Cardiac septum (tissue), 1 donor: ENCODE data around the gene NEK2. TPM values are rescaled to one million over a fixed set of nuclear protein-coding genes. Genes with fewer than 3 reads are reported as not detected.
"Not testable (repeated sequence)": the region's sequence is repeated elsewhere in the genome, so short reads cannot be mapped to it uniquely, and the experiment has no call there.

Experiments used
- DNase-seq: peaks from one replicate; pipeline ENCODE4 v3.0.0-alpha.2; 2020; ENCODE audit warnings: low spot score
- intact Hi-C: fragments of 100-400 bp; cut with DNase I; formaldehyde crosslinking; loops from one replicate; pipeline ENCODE4 v1.14.0; 2022
- long read RNA-seq: library from polyadenylated mRNA; unstranded; transcript quantifications from one replicate; pipeline ENCODE4 v2.0.0, GENCODE V29; 2021
- total RNA-seq: library from RNA; stranded (reverse); fragmentation: NEBNext Ultra II Directional; extraction: Animal tissue kit (Norgen Biotek cat#: 25700); gene quantifications from one replicate; pipeline ENCODE4 v1.2.1, GENCODE V29; 2021
- donor health status: DM: no; HTN: no; CAD: no.

Gene NEK2
- not detected for total RNA-seq
- long read RNA-seq: 0 reads

DNA sequence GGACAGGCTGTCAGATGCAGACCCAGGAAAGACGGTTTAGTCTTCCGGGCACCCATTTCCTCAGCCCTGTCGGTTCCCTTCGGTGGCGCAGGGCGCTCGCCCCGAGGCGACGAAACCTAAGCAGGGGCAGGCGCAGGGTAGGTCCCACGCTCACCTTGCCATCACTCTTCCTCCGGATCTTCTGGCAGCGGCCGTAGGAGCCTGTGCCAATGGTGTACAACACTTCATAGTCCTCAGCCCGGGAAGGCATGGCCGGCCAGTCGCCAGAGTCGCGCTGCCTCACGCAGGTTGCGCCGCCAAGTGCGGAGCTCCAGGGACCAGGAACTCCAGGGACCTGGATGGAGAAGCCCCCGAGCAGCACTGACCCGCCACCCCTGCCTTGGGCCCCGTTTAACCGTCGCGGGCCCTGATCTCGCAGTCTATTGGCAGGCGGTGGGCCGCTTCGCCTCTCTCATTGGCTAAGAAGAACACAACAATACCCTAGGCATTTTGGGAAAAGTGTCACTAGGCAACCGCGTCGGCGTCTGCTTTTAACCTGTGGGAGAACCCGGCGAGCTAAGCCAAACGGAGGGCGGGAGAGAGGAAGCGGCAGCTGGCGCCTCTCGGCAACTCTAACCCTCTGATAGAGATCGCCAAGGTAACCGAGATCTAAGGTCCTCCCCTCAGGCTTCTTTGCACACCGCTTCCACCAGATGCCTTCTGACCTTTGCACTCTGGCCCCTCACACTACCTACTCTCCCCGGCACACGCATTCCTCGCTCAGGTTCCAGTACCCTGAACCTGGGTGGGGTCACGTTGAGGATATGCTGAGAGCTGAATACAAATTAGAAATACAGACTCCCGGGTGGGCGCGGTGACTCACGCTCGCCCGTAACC is at the start of gene NEK2:
TSS of gene NEK2 (minus strand) at position 392 of the 876 bp plus-strand sequence. CDS start at position 250, 142 bp downstream.
- intact Hi-C loops: loop anchor here (5.0 kb wide), 1 partner anchor 157 kb away; the partner anchor contains the start of gene LPGAT1
- DNase-seq: peak; percentile 95

DNA sequence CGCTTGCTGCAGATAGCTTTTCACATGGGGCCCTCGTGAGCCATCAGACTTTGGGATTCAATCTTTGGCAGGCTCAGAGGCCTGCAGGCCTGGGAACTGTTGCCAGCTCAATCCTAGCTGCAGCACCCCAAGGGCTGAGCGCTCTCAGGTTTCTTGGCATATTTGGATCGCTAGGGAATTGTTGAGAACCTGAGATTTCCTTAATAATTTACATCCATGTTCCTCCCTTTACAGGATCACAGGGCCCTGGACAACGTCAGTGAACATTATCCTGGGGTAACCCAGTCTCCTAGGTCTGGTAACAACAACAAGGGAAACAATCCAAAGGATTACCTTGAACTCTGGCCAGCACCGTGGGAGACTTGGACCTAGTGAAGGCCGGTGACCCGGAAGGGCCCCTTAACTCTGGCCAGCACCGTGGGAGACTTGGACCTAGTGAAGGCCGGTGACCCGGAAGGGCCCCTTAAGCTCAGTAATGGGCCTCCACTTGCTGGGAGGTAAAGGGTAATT is 49.3 kb upstream of the NEK2 start:
- intact Hi-C loops: no loop called here
- DNase-seq: no peak

DNA sequence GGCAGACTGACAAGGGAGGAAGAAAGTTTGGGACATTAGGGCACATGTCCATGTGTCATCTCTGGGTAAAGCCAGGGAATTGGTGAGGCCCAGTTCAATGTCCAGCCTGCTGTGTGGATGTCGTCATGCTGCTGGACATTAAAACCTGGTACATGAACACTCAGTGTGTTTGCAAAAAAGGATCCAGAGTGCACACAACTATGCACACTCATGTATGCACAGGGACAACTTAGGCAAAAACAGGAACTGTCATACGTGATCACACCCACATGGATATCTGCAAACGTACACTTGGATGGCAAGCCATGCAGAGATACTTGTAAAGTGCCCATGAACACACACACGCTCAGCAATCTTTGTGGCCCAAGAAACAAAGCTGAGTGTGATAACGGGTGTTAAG is 47.9 kb upstream of the NEK2 start:
- intact Hi-C loops: no loop called here
- DNase-seq: no peak

DNA sequence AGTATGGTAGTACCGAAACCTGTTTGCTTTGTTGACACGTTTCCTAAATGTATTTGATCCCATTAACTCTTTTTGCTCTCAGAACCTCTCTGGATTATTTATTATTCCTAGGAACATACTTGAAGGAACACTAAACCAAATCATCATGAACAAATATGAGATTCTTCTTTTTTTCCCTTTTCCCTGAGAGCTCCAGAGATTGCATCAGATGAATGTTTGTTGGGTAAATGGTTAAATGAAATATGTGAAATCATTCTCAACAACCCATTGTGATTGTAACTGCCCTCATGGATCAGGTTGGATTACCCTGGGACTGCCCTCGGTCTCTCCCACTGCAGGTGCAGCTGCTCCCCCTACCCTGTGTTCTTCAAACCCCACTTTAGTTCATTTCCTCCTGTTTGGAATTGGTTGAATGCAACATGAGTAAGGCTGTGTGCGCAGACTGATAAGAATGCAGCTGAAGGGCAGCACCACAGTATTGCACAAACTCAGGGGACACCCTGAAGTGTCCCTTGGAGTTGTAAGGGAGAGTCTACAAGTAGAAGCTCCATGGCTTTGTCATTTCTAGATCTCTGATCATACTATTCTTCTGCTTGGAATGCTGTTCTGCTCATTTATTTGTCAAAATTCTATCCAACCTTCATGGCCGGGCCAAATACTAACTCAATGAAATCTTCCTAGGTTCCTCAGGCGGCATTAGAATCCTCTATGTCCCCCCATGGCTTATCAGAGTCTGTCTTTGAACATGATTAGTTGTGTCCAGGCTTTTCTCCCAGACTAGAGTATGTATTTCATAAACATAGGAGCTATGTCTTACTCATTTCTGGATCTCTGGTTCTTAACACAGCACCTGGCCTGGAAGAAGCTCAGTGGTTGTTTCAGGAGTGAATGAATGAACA is 47.1 kb upstream of the NEK2 start:
- intact Hi-C loops: no loop called here
- no peak for DNase-seq

DNA sequence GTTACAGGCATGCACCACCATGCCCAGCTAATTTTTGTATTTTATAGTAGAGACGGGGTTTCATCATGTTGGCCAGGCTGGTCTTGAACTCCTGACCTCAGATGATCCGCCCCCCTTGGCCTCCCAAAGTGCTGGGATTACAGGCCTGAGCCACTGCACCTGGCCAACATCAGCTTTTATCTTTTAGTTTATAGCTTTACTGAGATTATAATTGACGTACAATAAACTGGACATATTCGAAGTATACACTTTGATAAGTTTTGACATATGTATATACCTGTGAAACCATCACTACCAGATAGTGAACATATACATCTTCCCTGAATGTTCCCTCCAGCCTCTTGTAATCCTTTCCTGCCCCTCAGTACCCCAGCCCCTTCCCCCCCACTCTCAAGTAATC is 41.1 kb upstream of the NEK2 start:
- intact Hi-C loops: not testable (repeated sequence)

DNA sequence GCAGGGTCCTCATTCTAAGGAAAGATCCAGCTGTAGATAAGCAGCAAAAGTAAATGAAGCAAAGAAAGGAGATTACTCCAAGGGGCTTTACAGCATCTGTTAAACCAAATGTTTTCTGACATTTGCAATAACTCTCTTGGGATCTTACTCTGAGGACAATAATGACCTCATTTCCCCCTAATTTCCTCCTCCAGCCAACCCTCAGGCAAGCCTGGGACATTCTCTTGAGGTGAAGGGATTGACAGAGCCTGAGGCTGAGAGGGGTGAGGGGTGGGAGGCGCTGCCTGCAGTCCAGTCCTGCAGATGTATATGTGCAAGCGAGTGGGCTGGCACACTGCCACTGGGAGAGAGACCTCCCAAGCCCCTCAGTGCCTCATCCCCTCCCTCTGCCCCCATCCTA is 40.5 kb upstream of the NEK2 start:
- DNase-seq: no peak
- intact Hi-C loops: no loop called here

More for the DNA sequence above, 41.1 kb upstream of the NEK2 start:
- not testable (repeated sequence) for DNase-seq

DNA sequence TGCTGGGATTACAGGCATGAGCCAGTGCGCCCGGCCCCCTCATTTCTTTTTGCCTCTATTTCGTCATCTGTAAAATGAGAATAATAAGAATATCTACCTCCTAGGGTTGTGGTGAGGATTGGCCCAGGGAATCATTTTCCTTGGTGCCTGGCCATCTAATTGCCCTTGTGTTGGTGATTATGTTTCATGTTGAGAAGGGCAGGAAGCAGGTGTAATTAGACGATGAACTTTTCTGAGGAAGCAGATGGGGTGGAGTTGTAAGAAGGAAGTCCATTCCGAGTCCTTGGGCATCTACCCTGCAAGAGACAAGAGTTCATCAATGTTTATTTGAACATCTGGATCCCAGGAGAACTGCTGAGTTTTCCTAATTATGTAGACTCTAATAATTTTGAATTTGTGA is 38.7 kb upstream of the NEK2 start:
- DNase-seq: no peak
- intact Hi-C loops: no loop called here

DNA sequence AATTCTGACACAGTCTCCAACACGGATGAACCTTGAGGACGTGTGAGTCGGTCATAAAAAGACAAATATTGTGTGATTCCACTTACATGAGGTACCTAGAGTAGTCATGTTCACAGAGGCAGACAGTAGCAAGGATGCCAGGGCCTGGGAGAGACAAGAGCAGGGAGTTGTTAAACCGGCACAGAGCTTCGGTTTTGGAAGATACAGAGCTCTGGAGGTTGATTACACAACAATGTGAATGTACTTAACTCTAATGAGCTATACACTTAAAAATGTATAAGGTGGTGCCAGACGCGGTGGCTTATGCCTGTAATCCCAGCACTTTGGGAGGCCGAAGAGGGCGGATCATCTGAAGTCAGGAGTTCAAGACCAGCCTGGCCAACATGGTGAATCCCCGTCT is 37.8 kb upstream of the NEK2 start:
- intact Hi-C loops: no loop called here
- DNase-seq: no peak

DNA sequence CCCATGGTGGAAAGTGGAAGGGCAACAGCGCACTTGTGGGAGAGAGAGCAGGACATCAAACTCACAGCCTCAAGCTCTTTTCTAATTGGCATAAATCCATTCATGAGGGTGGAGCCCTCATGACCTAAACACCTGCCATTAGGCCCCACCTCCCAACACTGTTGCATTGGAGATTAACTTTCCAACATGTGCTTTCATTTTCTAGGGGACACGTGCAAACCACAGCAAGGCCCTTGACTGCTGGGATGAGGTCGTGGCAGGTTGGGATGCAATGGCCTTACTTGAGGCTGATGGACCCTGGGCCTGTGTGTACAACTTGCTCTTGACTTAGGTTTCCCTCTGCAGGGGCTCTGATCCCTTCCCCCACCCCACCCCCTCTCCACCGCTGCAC is 35.9 kb upstream of the NEK2 start:
- intact Hi-C loops: no loop called here
- no peak for DNase-seq

DNA sequence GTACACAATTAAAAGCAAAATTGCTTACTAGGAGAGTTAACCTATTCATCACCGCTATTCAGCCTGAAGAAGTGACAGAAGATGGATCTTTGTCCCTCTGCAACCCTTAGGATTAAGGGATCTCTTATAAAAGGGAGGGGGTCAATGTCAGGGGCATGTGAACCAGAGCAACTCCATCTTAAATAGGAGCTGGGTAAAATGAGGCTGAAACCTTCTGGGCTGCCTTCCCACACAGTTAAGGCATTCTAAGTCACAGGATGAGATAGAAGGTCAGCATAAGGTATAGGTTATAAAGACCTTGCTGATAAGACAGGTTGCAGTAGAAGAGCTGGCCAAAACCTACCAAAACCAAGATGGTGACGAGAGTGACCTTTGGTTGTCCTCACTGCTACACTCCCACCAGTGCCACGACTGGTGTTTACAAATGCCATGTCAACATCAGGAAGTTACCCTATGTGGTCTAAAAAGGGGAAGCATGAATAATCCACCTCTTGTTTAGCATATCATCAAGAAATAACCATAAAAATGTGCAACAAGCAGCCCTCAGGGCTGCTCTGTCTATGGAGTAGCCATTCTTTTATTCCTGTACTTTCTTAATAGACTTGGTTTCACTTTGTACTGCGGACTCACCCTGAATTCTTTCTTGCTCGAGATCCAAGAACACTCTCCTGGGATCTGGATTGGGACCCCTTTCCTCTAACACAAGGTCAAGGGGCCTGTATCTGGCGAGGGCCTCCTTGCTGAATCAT is 35.3 kb upstream of the NEK2 start:
- intact Hi-C loops: no loop called here
- DNase-seq: no peak

DNA sequence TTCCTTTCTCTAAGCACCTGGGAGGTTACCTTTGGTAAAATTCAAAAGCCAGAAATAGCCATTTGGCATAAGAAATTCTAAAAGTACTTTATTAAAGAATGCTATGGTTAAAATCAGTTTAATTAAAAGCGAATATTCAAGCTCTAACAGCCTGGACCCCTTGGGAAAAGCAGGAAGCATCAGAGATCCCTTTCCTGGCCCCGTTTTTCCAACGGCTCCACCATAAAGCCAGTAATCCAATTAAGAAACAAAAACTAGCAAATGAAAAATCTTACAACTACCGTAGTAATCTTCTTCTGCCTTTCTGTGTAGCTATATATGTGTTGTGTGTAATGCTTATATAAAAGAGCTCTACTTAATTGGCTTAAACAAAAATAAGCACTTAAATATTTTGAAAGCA is 33.5 kb upstream of the NEK2 start:
- intact Hi-C loops: no loop called here

DNA sequence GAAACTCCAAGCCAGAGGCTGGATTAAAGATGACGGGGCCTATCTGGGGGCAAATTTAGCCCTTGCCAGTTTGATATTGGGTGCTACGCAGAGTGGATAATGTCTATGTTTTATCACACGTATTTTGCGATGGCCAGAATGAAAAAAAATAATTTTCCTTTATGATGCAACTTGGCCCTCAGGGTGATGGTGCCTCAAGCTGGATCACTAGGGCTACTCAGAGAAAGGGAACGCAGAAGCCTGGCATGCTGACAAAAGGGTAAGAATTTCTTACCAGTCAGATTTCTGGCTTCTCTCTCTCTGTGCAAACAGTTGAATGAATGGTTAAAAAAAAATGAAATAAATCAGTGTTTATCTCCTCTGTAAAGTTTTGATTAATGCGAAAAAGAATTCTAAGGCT is 32.6 kb upstream of the NEK2 start:
- no peak for DNase-seq
- intact Hi-C loops: no loop called here

More for the DNA sequence above, 33.5 kb upstream of the NEK2 start:
- DNase-seq: no peak

DNA sequence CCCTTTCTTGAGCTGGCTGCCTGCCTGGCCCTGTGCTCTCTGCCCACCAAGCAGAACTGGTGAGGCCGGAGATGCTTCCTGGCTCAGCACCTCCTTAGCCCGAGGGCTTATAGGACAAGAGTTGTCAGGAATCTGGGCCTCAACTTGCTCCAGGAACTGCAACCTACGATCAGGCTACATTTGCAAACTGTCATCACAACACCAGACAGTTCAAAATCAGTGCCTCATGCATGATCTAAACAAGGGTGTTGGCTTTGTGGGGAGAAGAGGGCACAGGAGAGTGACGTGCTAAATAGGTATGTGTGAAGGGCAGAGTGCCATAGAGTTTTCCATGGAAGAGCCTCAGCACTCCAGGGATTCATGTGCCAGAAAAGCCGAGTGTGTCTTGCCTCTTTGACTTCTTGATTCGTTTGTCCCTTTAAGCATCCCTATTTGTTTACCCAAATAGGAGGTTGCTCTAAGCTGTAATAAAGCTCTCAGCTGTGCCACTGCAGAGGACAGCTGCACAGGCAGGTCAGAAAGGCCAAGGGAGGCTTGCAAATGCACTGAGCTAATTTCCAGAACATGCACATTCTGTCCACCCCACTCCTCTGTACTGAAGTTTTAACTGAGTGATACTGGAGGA is 30.2 kb upstream of the NEK2 start:
- DNase-seq: no peak
- intact Hi-C loops: no loop called here

DNA sequence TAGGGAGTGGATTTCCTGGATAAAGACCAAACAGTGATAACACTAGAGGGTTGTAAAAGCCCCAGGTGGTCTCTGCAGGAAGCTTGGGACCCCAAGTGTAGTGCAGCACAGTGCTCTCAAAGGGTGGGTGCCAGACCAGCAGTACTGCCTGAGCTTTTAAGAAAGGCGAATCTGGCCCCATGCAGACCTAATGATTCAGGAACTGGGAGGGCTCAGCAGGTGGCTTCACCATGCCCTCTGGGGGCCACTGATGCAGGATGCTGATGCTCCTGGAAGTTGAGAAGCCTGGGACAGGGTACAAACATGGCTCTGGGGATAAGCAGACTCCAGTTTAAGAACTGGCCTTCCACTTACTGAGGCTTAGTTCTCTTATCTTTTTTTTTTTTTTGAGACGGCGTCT is 29.1 kb upstream of the NEK2 start:
- intact Hi-C loops: no loop called here

DNA sequence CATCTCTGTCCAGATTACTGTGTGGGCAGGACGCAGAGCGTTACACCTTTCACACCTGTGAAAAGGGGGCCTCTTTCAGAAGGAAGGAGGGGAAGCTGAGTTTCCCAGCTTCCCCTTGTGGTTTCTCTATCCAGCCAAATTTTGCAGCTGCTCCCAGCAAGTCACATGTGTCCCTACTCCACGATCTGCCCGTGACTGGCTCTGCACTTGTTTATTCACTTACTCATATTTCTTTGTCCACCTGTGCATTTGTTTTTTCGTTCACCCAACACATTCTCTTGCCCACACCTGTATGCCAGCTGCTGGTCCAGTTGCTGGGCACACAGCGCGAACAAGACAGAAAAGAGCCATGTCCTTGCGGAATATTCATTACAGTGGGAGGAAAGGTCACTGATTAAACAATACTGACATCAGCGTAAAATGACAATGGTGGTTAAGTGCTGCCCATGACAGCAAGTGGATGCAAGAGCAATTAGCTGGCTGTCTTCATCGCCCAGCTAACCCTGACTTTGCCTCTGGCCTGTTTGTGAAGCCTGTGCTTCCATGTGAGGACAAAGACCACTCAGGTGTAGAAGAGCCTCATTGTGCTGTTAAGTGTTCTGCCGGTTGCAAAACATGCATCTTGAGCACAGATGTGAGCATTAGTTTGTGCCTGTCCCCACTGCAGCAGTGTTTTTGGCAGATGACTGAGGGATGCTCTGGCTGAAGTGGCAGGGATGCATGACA is 28.6 kb upstream of the NEK2 start:
- intact Hi-C loops: no loop called here
- DNase-seq: no peak

More for the DNA sequence above, 29.1 kb upstream of the NEK2 start:
- no peak for DNase-seq

DNA sequence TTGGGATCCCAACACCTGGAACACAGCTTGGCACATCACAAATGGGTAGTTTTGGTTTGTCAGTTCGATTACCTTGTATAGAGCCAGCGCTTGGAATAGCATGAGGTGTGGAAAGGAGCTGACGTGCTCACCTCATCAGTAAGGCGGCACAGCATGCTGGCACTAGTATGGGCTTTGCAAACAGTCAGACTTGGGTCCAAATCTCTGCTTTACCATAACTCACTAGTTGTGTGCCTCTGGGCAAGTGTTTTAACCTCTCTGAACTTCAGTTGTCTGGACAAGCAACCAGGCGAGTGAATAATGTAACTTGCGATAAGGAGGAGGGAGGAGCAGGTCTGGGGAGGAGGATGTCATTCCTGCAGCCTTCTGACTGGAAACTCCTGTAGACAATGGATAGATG is 26.3 kb upstream of the NEK2 start:
- no peak for DNase-seq
- intact Hi-C loops: no loop called here

DNA sequence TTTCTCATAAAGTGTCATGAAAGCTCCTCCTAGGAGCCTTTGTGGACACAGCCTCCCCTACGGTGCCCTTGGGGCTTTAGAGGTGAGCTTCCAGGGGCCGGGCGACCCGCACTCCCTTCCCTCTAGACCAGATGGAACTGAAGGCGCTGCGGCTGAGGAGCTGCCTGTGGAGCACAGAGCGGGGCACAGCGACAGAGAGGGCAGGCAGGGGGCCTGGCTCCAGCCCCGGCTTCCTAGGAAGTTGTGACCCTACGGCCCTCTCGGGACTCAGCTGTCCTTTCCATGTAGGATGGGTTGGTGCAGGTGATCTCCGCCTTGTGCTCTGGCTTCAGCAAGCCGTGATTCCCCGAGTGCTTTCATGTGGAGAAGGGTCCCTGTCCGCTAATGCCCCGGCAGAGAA is 23.6 kb upstream of the NEK2 start:
- DNase-seq: no peak
- intact Hi-C loops: loop anchor here (1.0 to 5.0 kb wide), 2 partner anchors 130 to 243 kb away; no protein-coding TSS in a partner anchor
